T-helper 9 cell (primary cell): ENCODE measurements around the gene SCAMP4.
A peak's percentile ranks its signal among the peaks of the same experiment; 100 is the strongest.

Experiments used
- DNase-seq: peaks from one replicate; pipeline ENCODE4 v3.0.0-alpha.2; 2020
- total RNA-seq, 2 donors: gene quantifications; one replicate each; lab custom pipeline; 2026; lab: John Stamatoyannopoulos, UW

The SCAMP4 gene
- total RNA-seq = 13.5 to 23.9 reads per million in 2 donors

GRCh38 chr19:1905110-1905862 lies at the start of gene SCAMP4, which contains the start of gene ADAT3:
Gene SCAMP4, plus strand, starts transcription at chr19:1905399. Its CDS starts 9,621 bp downstream, at chr19:1915020.
Gene ADAT3, plus strand, starts transcription at chr19:1905399. Its CDS starts 6,649 bp downstream, at chr19:1912048.
- peak; percentile 94 for DNase-seq

GRCh38 chr19:1855828-1856255 lies 49.4 kb upstream of the SCAMP4 start:
- no peak for DNase-seq

- no peak for DNase-seq
Measured at GRCh38 chr19:1856345-1856697, 48.9 kb upstream of the SCAMP4 start.

- DNase-seq = no peak
Measured at GRCh38 chr19:1856698-1857603, 48.2 kb upstream of the SCAMP4 start.

- no peak for DNase-seq
Measured at GRCh38 chr19:1857648-1858326, 47.4 kb upstream of the SCAMP4 start.

- DNase-seq = no peak
Measured at GRCh38 chr19:1858412-1859081, 46.7 kb upstream of the SCAMP4 start.

GRCh38 chr19:1859331-1859781 lies 45.8 kb upstream of the SCAMP4 start:
- no peak for DNase-seq

- DNase-seq = peak; percentile 64
Measured at GRCh38 chr19:1860042-1860775, 45.0 kb upstream of the SCAMP4 start.

GRCh38 chr19:1860821-1861598 lies 44.2 kb upstream of the SCAMP4 start:
- DNase-seq = no peak

GRCh38 chr19:1861599-1862031 lies 43.6 kb upstream of the SCAMP4 start:
- DNase-seq = no peak

- no peak for DNase-seq
Measured at GRCh38 chr19:1862068-1862423, 43.2 kb upstream of the SCAMP4 start.

GRCh38 chr19:1862424-1863327 lies 42.5 kb upstream of the SCAMP4 start:
- DNase-seq = peak; percentile 63

- no peak for DNase-seq
Measured at GRCh38 chr19:1863328-1863637, 41.9 kb upstream of the SCAMP4 start, which contains the start of gene KLF16. Gene KLF16, minus strand, starts transcription at chr19:1863579. Its CDS starts 82 bp downstream, at chr19:1863497.

GRCh38 chr19:1863638-1864479 lies 41.3 kb upstream of the SCAMP4 start:
- DNase-seq = peak; percentile 89

- DNase-seq = no peak
Measured at GRCh38 chr19:1864480-1865171, 40.6 kb upstream of the SCAMP4 start.

- DNase-seq = no peak
Measured at GRCh38 chr19:1865172-1866010, 39.8 kb upstream of the SCAMP4 start.

- DNase-seq = no peak
Measured at GRCh38 chr19:1866693-1867348, 38.4 kb upstream of the SCAMP4 start.
